Measurements from ENCODE around the gene ADAM19.
"Not testable (repeated sequence)": the region's sequence is repeated elsewhere in the genome, so short reads cannot be mapped to it uniquely, and the experiment has no call there.

ADAM19 gene

GRCh38 chr5:157460921-157461792 is 114.4 kb downstream of the ADAM19 start:
- no peak for DNase-seq (ENCODE audit: low spot score)

- peak; percentile 27 for DNase-seq (ENCODE audit: low spot score)
These were observed 115.6 kb downstream of the ADAM19 start, which contains the start of gene NIPAL4 for GRCh38 chr5:157459715-157460599. TSS of gene NIPAL4 (plus strand) at chr5:157460213. CDS start at chr5:157460321, 108 bp downstream.

GRCh38 chr5:157458835-157459234 is 116.7 kb downstream of the ADAM19 start:
- DNase-seq (ENCODE audit: low spot score): no peak

GRCh38 chr5:157457391-157457790 is 118.2 kb downstream of the ADAM19 start:
- no peak for DNase-seq (ENCODE audit: low spot score)

GRCh38 chr5:157456301-157456700 is 119.3 kb downstream of the ADAM19 start:
- no peak for DNase-seq (ENCODE audit: low spot score)

- no peak for DNase-seq (ENCODE audit: low spot score)
These were observed 120.5 kb downstream of the ADAM19 start for GRCh38 chr5:157455057-157455456.

- DNase-seq (ENCODE audit: low spot score): no peak
These were observed 121.3 kb downstream of the ADAM19 start for GRCh38 chr5:157454273-157454672.

GRCh38 chr5:157451806-157452205 is 123.8 kb downstream of the ADAM19 start:
- no peak for DNase-seq (ENCODE audit: low spot score)

- DNase-seq (ENCODE audit: low spot score): no peak
These were observed 125.6 kb downstream of the ADAM19 start for GRCh38 chr5:157450024-157450423.

GRCh38 chr5:157449011-157449723 is 126.4 kb downstream of the ADAM19 start:
- no peak for DNase-seq (ENCODE audit: low spot score)

GRCh38 chr5:157447201-157447637 is 128.4 kb downstream of the ADAM19 start:
- no peak for DNase-seq (ENCODE audit: low spot score)

- no peak for DNase-seq (ENCODE audit: low spot score)
These were observed 129.1 kb downstream of the ADAM19 start for GRCh38 chr5:157446412-157446935.

GRCh38 chr5:157445745-157446411 is 129.7 kb downstream of the ADAM19 start:
- no peak for DNase-seq (ENCODE audit: low spot score)

- no peak for DNase-seq (ENCODE audit: low spot score)
These were observed 131.4 kb downstream of the ADAM19 start for GRCh38 chr5:157444224-157444623.

- no peak for DNase-seq (ENCODE audit: low spot score)
These were observed 132.5 kb downstream of the ADAM19 start for GRCh38 chr5:157443041-157443549.

- no peak for DNase-seq (ENCODE audit: low spot score)
These were observed 141.5 kb downstream of the ADAM19 start for GRCh38 chr5:157434096-157434495.

- DNase-seq (ENCODE audit: low spot score): peak; percentile 27
These were observed 143.9 kb downstream of the ADAM19 start for GRCh38 chr5:157431544-157432200.

GRCh38 chr5:157429920-157430319 is 145.7 kb downstream of the ADAM19 start:
- DNase-seq (ENCODE audit: low spot score): not testable (repeated sequence)
